Stimulated activated naive B cell treated with anti-CD40 and anti-IgM and Interleukin-4, amounts not matched to agents 10 μg/mL and 1 μg/mL and 100 μg/mL, for 72 hours (primary cell): ENCODE results near the gene MAGEA2.
"Not testable (repeated sequence)": the region's sequence is repeated elsewhere in the genome, so short reads cannot be mapped to it uniquely, and the experiment has no call there.

ENCODE experiments used
- ATAC-seq, 2 donors: fragments of 150-1000 bp; cut with Tn5 transposase; replicated peaks; 2 replicates each; pipeline ENCODE4 v1.10.0; 2021; ENCODE audit warnings: moderate library complexity in 1 of 2
- DNase-seq: peaks from one replicate; pipeline ENCODE4 v3.0.0; 2021
- H3K27ac Mint-ChIP-seq: one replicate; pipeline ENCODE4 v1.8.0; 2022; ENCODE audit warnings: mild to moderate bottlenecking, mixed read lengths
- H3K27me3 Mint-ChIP-seq, 2 donors: one replicate each; pipeline ENCODE4 v1.8.0; 2022; ENCODE audit warnings: mixed read lengths in 2 of 2
- H3K36me3 Mint-ChIP-seq, 2 donors: one replicate each; pipeline ENCODE4 v1.8.0; 2022; ENCODE audit warnings: mixed read lengths in 2 of 2, mild to moderate bottlenecking in 1 of 2
- H3K4me1 Mint-ChIP-seq, 2 donors: one replicate each; pipeline ENCODE4 v1.8.0; 2022; ENCODE audit warnings: mixed read lengths in 2 of 2, mild to moderate bottlenecking in 1 of 2
- H3K4me3 Mint-ChIP-seq, 2 donors: one replicate each; pipeline ENCODE4 v1.8.0; 2022; ENCODE audit warnings: mild to moderate bottlenecking in 2 of 2, mixed read lengths in 2 of 2, moderate library complexity in 1 of 2
- H3K9me3 Mint-ChIP-seq, 2 donors: one replicate each; pipeline ENCODE4 v1.8.0; 2022; ENCODE audit warnings: mixed read lengths in 2 of 2, mild to moderate bottlenecking in 1 of 2

The MAGEA2 gene

DNA sequence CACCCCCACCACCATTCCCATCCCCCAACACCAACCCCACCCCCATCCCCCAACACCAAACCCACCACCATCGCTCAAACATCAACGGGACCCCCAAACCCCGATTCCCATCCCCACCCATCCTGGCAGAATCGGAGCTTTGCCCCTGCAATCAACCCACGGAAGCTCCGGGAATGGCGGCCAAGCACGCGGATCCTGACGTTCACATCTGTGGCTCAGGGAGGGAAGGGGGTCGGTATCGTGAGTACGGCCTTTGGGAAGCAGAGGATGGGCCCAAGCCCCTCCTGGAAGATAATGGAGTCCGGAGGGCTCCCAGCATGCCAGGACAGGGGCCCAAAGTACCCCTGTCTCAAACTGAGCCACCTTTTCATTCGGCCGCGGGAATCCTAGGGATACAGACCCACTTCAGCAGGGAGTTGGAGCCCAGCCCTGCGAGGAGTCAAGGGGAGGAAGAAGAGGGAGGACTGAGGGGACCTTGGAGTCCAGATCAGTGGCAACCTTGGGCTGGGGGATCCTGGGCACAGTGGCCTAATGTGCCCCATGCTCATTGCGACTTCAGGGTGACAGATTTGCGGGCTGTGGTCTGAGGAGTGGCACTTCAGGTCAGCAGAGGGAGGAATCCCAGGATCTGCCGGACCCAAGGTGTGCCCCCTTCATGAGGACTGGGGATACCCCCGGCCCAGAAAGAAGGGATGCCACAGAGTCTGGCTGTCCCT lies 19.3 kb downstream of the MAGEA2 start:
- not testable (repeated sequence) for ATAC-seq, H3K9me3 Mint-ChIP-seq, H3K27ac Mint-ChIP-seq, DNase-seq, H3K4me3 Mint-ChIP-seq, H3K27me3 Mint-ChIP-seq, H3K36me3 Mint-ChIP-seq, H3K4me1 Mint-ChIP-seq

DNA sequence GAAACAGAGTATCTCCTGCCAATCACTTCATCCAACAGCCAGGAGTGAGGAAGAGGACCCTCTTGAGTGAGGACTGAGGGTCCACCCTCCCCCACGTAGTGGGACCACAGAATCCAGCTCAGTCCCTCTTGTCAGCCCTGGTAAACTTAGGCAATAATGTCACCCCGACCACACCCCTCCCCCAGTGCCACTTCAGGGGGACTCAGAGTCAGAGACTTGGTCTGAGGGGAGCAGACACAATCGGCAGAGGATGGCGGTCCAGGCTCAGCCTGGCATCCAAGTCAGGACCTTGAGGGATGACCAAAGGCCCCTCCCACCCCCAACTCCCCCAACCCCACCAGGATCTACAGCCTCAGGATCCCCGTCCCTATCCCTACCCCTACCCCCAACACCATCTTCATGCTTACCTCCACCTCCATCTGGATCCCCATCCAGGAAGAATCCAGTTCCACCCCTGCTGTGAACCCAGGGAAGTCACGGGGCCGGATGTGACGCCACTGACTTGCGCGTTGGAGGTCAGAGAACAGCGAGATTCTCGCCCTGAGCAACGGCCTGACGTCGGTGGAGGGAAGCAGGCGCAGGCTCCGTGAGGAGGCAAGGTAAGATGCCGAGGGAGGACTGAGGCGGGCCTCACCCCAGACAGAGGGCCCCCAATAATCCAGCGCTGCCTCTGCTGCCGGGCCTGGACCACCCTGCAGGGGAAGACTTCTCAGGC lies 20.2 kb downstream of the MAGEA2 start, which contains the start of the genes CSAG1 and MAGEA12:
Gene CSAG1 (minus strand): TSS at position 461 of the 715 bp plus-strand sequence. CDS start 1,261 bp downstream, outside the sequence.
Gene MAGEA12 (plus strand): TSS at position 497 of the 715 bp plus-strand sequence. CDS start 2,405 bp downstream, outside the sequence.
- no peaks in the 10 kb centered on the region for H3K36me3 Mint-ChIP-seq
- DNase-seq (no peak), ATAC-seq (no peak)
- H3K27me3 Mint-ChIP-seq = peaks cover 4 to 6% of the 10 kb centered on the region in 2 donors
- H3K27ac Mint-ChIP-seq = no peak within 1 kb of the TSS
- H3K4me3 Mint-ChIP-seq = no peak within 1 kb of the TSS
- no peaks in the 10 kb centered on the region for H3K4me1 Mint-ChIP-seq
- H3K9me3 Mint-ChIP-seq = no peaks in the 10 kb centered on the region

DNA sequence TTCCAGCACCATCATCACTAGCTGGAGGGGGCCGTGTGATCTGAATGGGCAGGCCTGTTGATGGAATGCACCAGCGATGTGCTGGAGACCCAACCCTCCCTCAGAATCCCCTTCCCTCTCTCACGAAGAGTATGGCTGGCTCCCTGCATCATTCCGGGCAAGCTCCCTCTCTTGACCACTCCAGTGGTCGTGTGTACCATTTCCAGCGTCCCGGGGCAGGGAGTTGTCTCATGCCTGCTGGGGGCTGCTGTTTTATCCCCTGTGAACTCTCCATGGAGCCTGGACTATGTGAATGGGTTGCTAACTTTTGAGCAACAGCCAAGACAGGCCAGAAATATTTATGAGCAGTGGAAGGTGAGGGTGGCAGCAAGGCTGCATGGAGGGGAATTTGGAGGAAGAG lies 28.2 kb downstream of the MAGEA2 start:
- ATAC-seq (no peak), DNase-seq (no peak)
- Mint-ChIP-seq H3K4me3 (no peak overlapping the region), H3K4me1 (no peaks in the 10 kb centered on the region), H3K36me3 (no peaks in the 10 kb centered on the region), H3K27ac (no peak overlapping the region), H3K9me3 (no peaks in the 10 kb centered on the region), H3K27me3 (peaks cover 9 to 14% of the 10 kb centered on the region in 2 donors)

DNA sequence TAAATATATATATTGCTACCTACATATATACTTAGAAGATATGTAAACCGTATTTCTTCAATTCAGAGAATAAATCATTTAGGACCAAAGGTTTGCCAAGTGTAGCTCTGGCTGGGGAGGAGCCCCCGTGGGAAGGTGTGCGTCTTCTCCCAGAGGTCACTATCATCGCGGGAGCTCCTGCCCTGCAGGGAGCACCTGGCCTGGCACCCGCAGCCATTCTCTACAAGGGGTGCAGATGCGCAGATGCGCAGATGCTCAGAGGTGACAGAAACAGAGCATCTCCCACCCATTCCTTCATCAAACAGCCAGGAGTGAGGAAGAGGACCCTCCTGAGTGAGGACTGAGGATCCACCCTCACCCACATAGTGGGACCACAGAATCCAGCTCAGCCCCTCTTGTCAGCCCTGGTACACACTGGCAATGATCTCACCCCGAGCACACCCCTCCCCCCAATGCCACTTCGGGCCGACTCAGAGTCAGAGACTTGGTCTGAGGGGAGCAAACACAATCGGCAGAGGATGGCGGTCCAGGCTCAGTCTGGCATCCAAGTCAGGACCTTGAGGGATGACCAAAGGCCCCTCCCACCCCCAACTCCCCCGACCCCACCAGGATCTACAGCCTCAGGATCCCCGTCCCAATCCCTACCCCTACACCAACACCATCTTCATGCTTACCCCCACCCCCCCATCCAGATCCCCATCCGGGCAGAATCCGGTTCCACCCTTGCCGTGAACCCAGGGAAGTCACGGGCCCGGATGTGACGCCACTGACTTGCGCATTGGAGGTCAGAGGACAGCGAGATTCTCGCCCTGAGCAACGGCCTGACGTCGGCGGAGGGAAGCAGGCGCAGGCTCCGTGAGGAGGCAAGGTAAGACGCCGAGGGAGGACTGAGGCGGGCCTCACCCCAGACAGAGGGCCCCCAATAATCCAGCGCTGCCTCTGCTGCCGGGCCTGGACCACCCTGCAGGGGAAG lies 39.5 kb downstream of the MAGEA2 start, which contains the start of gene MAGEA2B:
Gene MAGEA2B (plus strand): TSS at position 814 of the 973 bp plus-strand sequence. CDS start 2,479 bp downstream, outside the sequence.
- DNase-seq, H3K4me3 Mint-ChIP-seq, H3K27ac Mint-ChIP-seq, H3K27me3 Mint-ChIP-seq, ATAC-seq, H3K36me3 Mint-ChIP-seq, H3K4me1 Mint-ChIP-seq, H3K9me3 Mint-ChIP-seq: not testable (repeated sequence)

DNA sequence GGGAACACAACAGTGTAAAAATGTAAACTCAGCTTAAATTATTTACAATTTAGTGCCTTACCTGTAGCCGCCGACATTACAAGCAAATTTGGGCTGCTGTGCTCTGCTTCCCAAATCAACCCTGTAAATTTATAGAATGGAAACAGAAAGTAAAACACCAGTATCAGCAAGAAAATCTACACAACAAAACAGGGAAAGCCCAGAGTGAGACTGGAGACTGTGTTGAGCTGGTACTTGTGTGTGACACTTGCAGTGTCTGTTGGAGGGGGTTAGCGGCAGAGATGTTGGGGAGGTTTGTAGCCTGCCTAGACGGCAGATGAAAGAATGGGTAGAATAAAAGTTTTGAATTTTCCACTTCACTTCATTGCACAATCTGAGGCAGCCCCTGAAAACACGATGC lies 40.4 kb downstream of the MAGEA2 start:
- H3K36me3 Mint-ChIP-seq, H3K9me3 Mint-ChIP-seq, H3K4me1 Mint-ChIP-seq, DNase-seq, ATAC-seq, H3K27me3 Mint-ChIP-seq, H3K4me3 Mint-ChIP-seq, H3K27ac Mint-ChIP-seq: not testable (repeated sequence)

DNA sequence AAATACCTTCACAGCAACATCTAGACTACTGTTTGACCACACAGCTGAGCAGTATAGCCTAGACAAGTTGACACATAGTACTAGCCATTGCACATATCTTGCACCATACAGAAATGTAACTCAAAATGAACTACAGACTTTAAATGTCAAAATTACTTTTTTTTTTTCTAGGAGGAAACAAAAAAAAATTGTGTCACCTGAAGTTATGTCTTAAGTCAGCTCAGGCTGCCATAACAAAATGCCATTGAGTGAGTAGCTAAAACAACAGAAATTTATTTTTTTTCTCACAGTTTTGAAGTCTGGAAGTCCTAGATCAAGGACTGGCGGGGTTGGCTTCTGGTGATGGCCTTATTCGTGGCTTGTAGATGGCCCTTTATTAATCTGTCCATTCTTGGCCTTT lies 44.5 kb downstream of the MAGEA2 start, which contains the start of gene CSAG2:
Gene CSAG2 (minus strand): TSS at position 101 of the 400 bp plus-strand sequence. CDS start 161 bp downstream, outside the sequence.
- ATAC-seq, H3K27ac Mint-ChIP-seq, H3K4me3 Mint-ChIP-seq, H3K4me1 Mint-ChIP-seq, DNase-seq, H3K9me3 Mint-ChIP-seq, H3K36me3 Mint-ChIP-seq, H3K27me3 Mint-ChIP-seq: not testable (repeated sequence)

DNA sequence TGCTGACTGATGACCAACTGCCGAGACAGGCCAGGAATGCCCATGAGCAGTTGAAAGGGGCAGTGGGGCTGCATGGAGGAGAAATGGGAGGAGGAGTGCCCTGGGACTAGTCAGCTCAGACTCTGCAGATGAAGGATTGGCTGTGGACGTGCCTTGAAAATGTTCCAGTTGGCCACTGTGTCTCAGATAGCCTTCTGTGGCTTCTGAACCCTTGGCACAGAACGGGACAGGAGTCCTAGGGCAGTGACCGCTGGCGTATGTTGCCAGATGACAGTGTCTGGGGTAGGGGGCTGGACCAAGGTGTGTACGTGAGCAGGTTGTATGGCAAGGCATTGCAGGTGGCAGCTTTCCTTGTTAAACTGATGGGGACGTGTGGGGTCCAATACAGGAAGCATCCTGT lies 47.1 kb downstream of the MAGEA2 start:
- not testable (repeated sequence) for H3K27ac Mint-ChIP-seq, H3K36me3 Mint-ChIP-seq, DNase-seq, ATAC-seq, H3K4me1 Mint-ChIP-seq, H3K27me3 Mint-ChIP-seq, H3K4me3 Mint-ChIP-seq, H3K9me3 Mint-ChIP-seq

DNA sequence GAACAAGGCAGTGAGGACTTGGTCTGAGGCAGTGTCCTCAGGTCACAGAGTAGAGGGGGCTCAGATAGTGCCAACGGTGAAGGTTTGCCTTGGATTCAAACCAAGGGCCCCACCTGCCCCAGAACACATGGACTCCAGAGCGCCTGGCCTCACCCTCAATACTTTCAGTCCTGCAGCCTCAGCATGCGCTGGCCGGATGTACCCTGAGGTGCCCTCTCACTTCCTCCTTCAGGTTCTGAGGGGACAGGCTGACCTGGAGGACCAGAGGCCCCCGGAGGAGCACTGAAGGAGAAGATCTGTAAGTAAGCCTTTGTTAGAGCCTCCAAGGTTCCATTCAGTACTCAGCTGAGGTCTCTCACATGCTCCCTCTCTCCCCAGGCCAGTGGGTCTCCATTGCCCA lies 53.3 kb downstream of the MAGEA2 start:
- ATAC-seq, H3K27ac Mint-ChIP-seq, DNase-seq, H3K36me3 Mint-ChIP-seq, H3K27me3 Mint-ChIP-seq, H3K9me3 Mint-ChIP-seq, H3K4me3 Mint-ChIP-seq, H3K4me1 Mint-ChIP-seq: not testable (repeated sequence)
